Measurements from ENCODE around the gene ARHGAP8. TPM values are rescaled to one million over a fixed set of nuclear protein-coding genes. Genes with fewer than 3 reads are reported as not detected.
"Not testable (repeated sequence)": the region's sequence is repeated elsewhere in the genome, so short reads cannot be mapped to it uniquely, and the experiment has no call there.

ARHGAP8 gene
- total and polyA plus RNA-seq, 4 experiments from 2014 or later = 0.67 TPM; not detected in 3

GRCh38 chr22:44739666-44740065 lies 12.7 kb upstream of the ARHGAP8 start:
- H3K4me1 ChIP-seq (ENCODE audit: insufficient read depth, low read length); H3K27ac ChIP-seq (ENCODE audit: low read depth, low read length); H3K9me3 ChIP-seq (ENCODE audit: control insufficient read depth in 1 of 2, low read length in 2 of 2); H3K4me3 ChIP-seq (ENCODE audit: low read length in 2 of 2); H3K36me3 Mint-ChIP-seq; H3K9me3 Mint-ChIP-seq; H3K4me1 Mint-ChIP-seq; H3K4me3 Mint-ChIP-seq; H3K27me3 Mint-ChIP-seq; CTCF ChIA-PET (ENCODE audit: partially characterized antibody); intact Hi-C loops (cut with micrococcal nuclease); DNase-seq; H3K27ac Mint-ChIP-seq; H3K27me3 ChIP-seq (ENCODE audit: insufficient read depth, low read length); H3K36me3 ChIP-seq (ENCODE audit: insufficient read depth, low read length): not testable (repeated sequence)
- POLR2A ChIA-PET (ENCODE audit: partially characterized antibody) = interaction anchor here (1.3 kb wide), 1 partner anchor 27 kb away, joined by 3 read pairs; no protein-coding TSS in a partner anchor

- CTCF ChIA-PET (ENCODE audit: partially characterized antibody) = no interaction called here
- peaks cover 0 to 2% of the 10 kb centered on the region in 2 donors for H3K36me3 Mint-ChIP-seq
- H3K27ac Mint-ChIP-seq = no peak overlapping the region
- H3K4me1 ChIP-seq (ENCODE audit: insufficient read depth, low read length) = no peaks in the 10 kb centered on the region
- H3K4me3 Mint-ChIP-seq = no peak overlapping the region
- no peaks in the 10 kb centered on the region for H3K27me3 ChIP-seq (ENCODE audit: insufficient read depth, low read length)
- peaks cover 0 to 5% (median 2%) of the 10 kb centered on the region in 4 donors for H3K4me1 Mint-ChIP-seq
- H3K27me3 Mint-ChIP-seq = no peaks in the 10 kb centered on the region
- H3K27ac ChIP-seq (ENCODE audit: low read depth, low read length) = no peak overlapping the region
- H3K4me3 ChIP-seq (ENCODE audit: low read length in 2 of 2) = no peak overlapping the region
- no peaks in the 10 kb centered on the region for H3K9me3 Mint-ChIP-seq
- intact Hi-C loops (cut with micrococcal nuclease) = no loop called here
- no peak for DNase-seq
- POLR2A ChIA-PET (ENCODE audit: partially characterized antibody) = interaction anchor here (1.3 kb wide), 1 partner anchor 28 kb away, joined by 3 read pairs; no protein-coding TSS in a partner anchor
- no peaks in the 10 kb centered on the region for H3K36me3 ChIP-seq (ENCODE audit: insufficient read depth, low read length)
- H3K9me3 ChIP-seq (ENCODE audit: control insufficient read depth in 1 of 2, low read length in 2 of 2) = no peaks in the 10 kb centered on the region
Observed at GRCh38 chr22:44740307-44740706, 12.1 kb upstream of the ARHGAP8 start.

- ChIA-PET POLR2A (ENCODE audit: partially characterized antibody) (no interaction called here), CTCF (ENCODE audit: partially characterized antibody) (interaction anchor here (1.2 kb wide), 1 partner anchor 57 kb away, joined by 3 read pairs; no protein-coding TSS in a partner anchor)
- Mint-ChIP-seq H3K27me3 (peaks cover 5% of the 10 kb centered on the region in 2 donors), H3K4me3 (no peak overlapping the region), H3K4me1 (no peaks in the 10 kb centered on the region), H3K36me3 (no peaks in the 10 kb centered on the region), H3K27ac (no peak overlapping the region), H3K9me3 (no peaks in the 10 kb centered on the region)
- Histone ChIP-seq H3K4me3 (ENCODE audit: low read length in 2 of 2) (no peak overlapping the region), H3K27ac (ENCODE audit: low read depth, low read length) (no peak overlapping the region), H3K4me1 (ENCODE audit: insufficient read depth, low read length) (no peaks in the 10 kb centered on the region), H3K36me3 (ENCODE audit: insufficient read depth, low read length) (no peaks in the 10 kb centered on the region), H3K27me3 (ENCODE audit: insufficient read depth, low read length) (no peaks in the 10 kb centered on the region), H3K9me3 (ENCODE audit: control insufficient read depth in 1 of 2, low read length in 2 of 2) (no peaks in the 10 kb centered on the region)
- intact Hi-C loops (cut with micrococcal nuclease) = no loop called here
- no peak for DNase-seq
Observed at GRCh38 chr22:44741929-44742328, 10.4 kb upstream of the ARHGAP8 start.

- Histone ChIP-seq H3K4me3 (ENCODE audit: low read length in 2 of 2) (no peak overlapping the region), H3K9me3 (ENCODE audit: control insufficient read depth in 1 of 2, low read length in 2 of 2) (no peaks in the 10 kb centered on the region), H3K27me3 (ENCODE audit: insufficient read depth, low read length) (no peaks in the 10 kb centered on the region), H3K4me1 (ENCODE audit: insufficient read depth, low read length) (no peaks in the 10 kb centered on the region), H3K27ac (ENCODE audit: low read depth, low read length) (no peak overlapping the region), H3K36me3 (ENCODE audit: insufficient read depth, low read length) (no peaks in the 10 kb centered on the region)
- Mint-ChIP-seq H3K27ac (no peak overlapping the region), H3K9me3 (no peaks in the 10 kb centered on the region), H3K4me3 (no peak overlapping the region), H3K4me1 (no peaks in the 10 kb centered on the region), H3K36me3 (no peaks in the 10 kb centered on the region), H3K27me3 (peaks cover 8% of the 10 kb centered on the region in 2 donors)
- no peak for DNase-seq
- CTCF ChIA-PET (ENCODE audit: partially characterized antibody) = no interaction called here
- intact Hi-C loops (cut with micrococcal nuclease) = no loop called here
- POLR2A ChIA-PET (ENCODE audit: partially characterized antibody) = no interaction called here
Observed at GRCh38 chr22:44743247-44743646, 9.1 kb upstream of the ARHGAP8 start.

GRCh38 chr22:44743804-44744211 lies 8.6 kb upstream of the ARHGAP8 start:
- no peaks in the 10 kb centered on the region for H3K4me1 Mint-ChIP-seq
- peaks cover 12% of the 10 kb centered on the region in 2 donors for H3K27me3 Mint-ChIP-seq
- intact Hi-C loops (cut with micrococcal nuclease) = no loop called here
- Histone ChIP-seq H3K36me3 (ENCODE audit: insufficient read depth, low read length) (no peaks in the 10 kb centered on the region), H3K27ac (ENCODE audit: low read depth, low read length) (no peak overlapping the region), H3K4me1 (ENCODE audit: insufficient read depth, low read length) (no peaks in the 10 kb centered on the region), H3K9me3 (ENCODE audit: control insufficient read depth in 1 of 2, low read length in 2 of 2) (no peaks in the 10 kb centered on the region), H3K27me3 (ENCODE audit: insufficient read depth, low read length) (no peaks in the 10 kb centered on the region), H3K4me3 (ENCODE audit: low read length in 2 of 2) (no peak overlapping the region)
- peak overlapping the region in 1 of 7 donors; percentile 22 for H3K27ac Mint-ChIP-seq
- CTCF ChIA-PET (ENCODE audit: partially characterized antibody) = no interaction called here
- no peaks in the 10 kb centered on the region for H3K9me3 Mint-ChIP-seq
- H3K36me3 Mint-ChIP-seq = no peaks in the 10 kb centered on the region
- DNase-seq = no peak
- H3K4me3 Mint-ChIP-seq = no peak overlapping the region
- POLR2A ChIA-PET (ENCODE audit: partially characterized antibody) = no interaction called here

GRCh38 chr22:44745853-44746789 lies 6.3 kb upstream of the ARHGAP8 start:
- Mint-ChIP-seq H3K27ac (no peak overlapping the region), H3K4me1 (no peaks in the 10 kb centered on the region), H3K9me3 (peaks cover 0 to 5% (median 2%) of the 10 kb centered on the region in 8 donors), H3K36me3 (no peaks in the 10 kb centered on the region), H3K4me3 (no peak overlapping the region), H3K27me3 (peaks cover 17 to 21% of the 10 kb centered on the region in 2 donors)
- no peaks in the 10 kb centered on the region for H3K36me3 ChIP-seq (ENCODE audit: insufficient read depth, low read length)
- H3K27me3 ChIP-seq (ENCODE audit: insufficient read depth, low read length) = no peaks in the 10 kb centered on the region
- intact Hi-C loops (cut with micrococcal nuclease) = no loop called here
- POLR2A ChIA-PET (ENCODE audit: partially characterized antibody) = no interaction called here
- H3K4me3 ChIP-seq (ENCODE audit: low read length in 2 of 2) = no peak overlapping the region
- CTCF ChIA-PET (ENCODE audit: partially characterized antibody) = no interaction called here
- no peak overlapping the region for H3K27ac ChIP-seq (ENCODE audit: low read depth, low read length)
- H3K4me1 ChIP-seq (ENCODE audit: insufficient read depth, low read length) = no peaks in the 10 kb centered on the region
- H3K9me3 ChIP-seq (ENCODE audit: control insufficient read depth in 1 of 2, low read length in 2 of 2) = no peaks in the 10 kb centered on the region
- DNase-seq = no peak

GRCh38 chr22:44747784-44748127 lies 4.6 kb upstream of the ARHGAP8 start:
- H3K36me3 ChIP-seq (ENCODE audit: insufficient read depth, low read length); H3K9me3 ChIP-seq (ENCODE audit: control insufficient read depth in 1 of 2, low read length in 2 of 2); H3K36me3 Mint-ChIP-seq; H3K27ac ChIP-seq (ENCODE audit: low read depth, low read length); intact Hi-C loops (cut with micrococcal nuclease); DNase-seq; H3K4me1 ChIP-seq (ENCODE audit: insufficient read depth, low read length); CTCF ChIA-PET (ENCODE audit: partially characterized antibody); H3K9me3 Mint-ChIP-seq; POLR2A ChIA-PET (ENCODE audit: partially characterized antibody); H3K4me3 Mint-ChIP-seq; H3K27ac Mint-ChIP-seq; H3K27me3 ChIP-seq (ENCODE audit: insufficient read depth, low read length); H3K4me1 Mint-ChIP-seq; H3K4me3 ChIP-seq (ENCODE audit: low read length in 2 of 2): not testable (repeated sequence)
- H3K27me3 Mint-ChIP-seq = peaks cover 20 to 21% of the 10 kb centered on the region in 2 donors
